Measurements from ENCODE around the gene ATP2A3. TPM values are rescaled to one million over a fixed set of nuclear protein-coding genes. Genes with fewer than 3 reads are reported as not detected.

Gene ATP2A3
- total RNA-seq, 1 experiment from 2014 or later, result 13.3 TPM

GRCh38 chr17:3912827-3913226 lies 51.4 kb downstream of the ATP2A3 start:
- no peaks in the 10 kb centered on the region for H3K36me3 Mint-ChIP-seq (ENCODE audit: insufficient read depth in 1 of 3, low read depth in 3 of 3)
- Histone ChIP-seq H3K79me1 (ENCODE audit: insufficient read depth, low read depth, low read length, poor library complexity, severe bottlenecking) (no peaks in the 10 kb centered on the region), H2BK12ac (ENCODE audit: insufficient read length, low read depth, low read length) (no peak overlapping the region), H4K20me1 (ENCODE audit: control insufficient read depth, insufficient read depth, insufficient read length) (no peaks in the 10 kb centered on the region), H3K27ac (ENCODE audit: insufficient read length, low read depth, low read length) (no peak overlapping the region), H2BK15ac (ENCODE audit: low read depth, low read length) (no peak overlapping the region), H2BK20ac (ENCODE audit: low read depth, low read length, poor library complexity, severe bottlenecking) (no peak overlapping the region), H3K4ac (ENCODE audit: low read depth, low read length) (no peak overlapping the region), H3K23me2 (ENCODE audit: insufficient read length, low read depth, low read length, poor library complexity, severe bottlenecking) (no peaks in the 10 kb centered on the region), H3K14ac (ENCODE audit: insufficient read depth, low read length) (no peak overlapping the region), H3K56ac (ENCODE audit: insufficient read length, low read depth, low read length) (no peak overlapping the region), H3K18ac (ENCODE audit: insufficient read length, low read depth, low read length) (no peak overlapping the region), H3K4me1 (ENCODE audit: insufficient read depth, low read length) (no peaks in the 10 kb centered on the region), H4K8ac (replicated peaks; ENCODE audit: insufficient read length, low read depth, low read length) (no peak overlapping the region), H4K91ac (ENCODE audit: insufficient read length, low read depth, low read length) (no peak overlapping the region), H2AFZ (ENCODE audit: low read length) (no peak overlapping the region), H2BK120ac (ENCODE audit: low read depth, low read length, poor library complexity, severe bottlenecking) (no peak overlapping the region), H2BK5ac (ENCODE audit: insufficient read length, low read length) (no peak overlapping the region), H3T11ph (ENCODE audit: low read length) (no peak overlapping the region), H2AK5ac (ENCODE audit: insufficient read length, low read length) (no peak overlapping the region), H3K9me3 (ENCODE audit: control insufficient read depth, low read depth, low read length) (no peaks in the 10 kb centered on the region), H3K27me3 (ENCODE audit: insufficient read depth, low read length) (no peaks in the 10 kb centered on the region), H4K5ac (ENCODE audit: insufficient read length, low read depth, low read length) (no peak overlapping the region), H3K79me2 (ENCODE audit: insufficient read depth, low read length) (no peaks in the 10 kb centered on the region), H3K9ac (ENCODE audit: extremely low read depth, insufficient read length, low read length) (no peak overlapping the region), H3K23ac (ENCODE audit: insufficient read length, low read depth, low read length) (no peak overlapping the region), H3K4me2 (ENCODE audit: insufficient read depth, insufficient read length, low read length) (no peak overlapping the region)
- no peak for TF ChIP-seq CTCF (conservative IDR thresholded peaks at IDR 0.05)
- H3K4me3 Mint-ChIP-seq, result no peak overlapping the region
- H3K27ac Mint-ChIP-seq, result no peak overlapping the region
- H3K27me3 Mint-ChIP-seq (ENCODE audit: low read depth), result peaks cover 4% of the 10 kb centered on the region; the same call in 1 of the 2 replicates
- peaks cover 0 to 3% of the 10 kb centered on the region in 2 experiments; a peak in 2 of 5 replicates for H3K9me3 Mint-ChIP-seq
- DNase-seq, result no peak
- WGBS (ENCODE audit: extremely low coverage, insufficient read length, low lambda C conversion rate), result no CpG with 5 or more reads among the region's 2 CpGs
- peaks cover 5 to 7% of the 10 kb centered on the region in 2 experiments for H3K4me1 Mint-ChIP-seq

All from H9 (cell line).